NB4 (cell line): Measurements from ENCODE around the gene CCL15.

Experiments
- DNase-seq: peaks from one replicate; pipeline ENCODE4 v3.0.0; 2010; ENCODE audit warnings: low read depth
- H3K4me3 ChIP-seq: one replicate; pipeline ENCODE4 v1.5.1; 2011; ENCODE audit warnings: mild to moderate bottlenecking, low read depth, low read length, moderate library complexity
- CTCF ChIP-seq: IDR thresholded peaks from one replicate; pipeline ENCODE4 v1.5.1; 2012; ENCODE audit warnings: low read depth, low read length
- MAX ChIP-seq: IDR thresholded peaks from 2 replicates; pipeline ENCODE4 v1.6.1; 2011; ENCODE audit warnings: low read depth, low read length
- MYC ChIP-seq: IDR thresholded peaks from 2 replicates; pipeline ENCODE4 v1.6.1; 2011; ENCODE audit warnings: low read depth, low read length
- POLR2A ChIP-seq: IDR thresholded peaks from 2 replicates; pipeline ENCODE4 v1.6.1; 2011; ENCODE audit warnings: mild to moderate bottlenecking; ENCODE audit not compliant: insufficient read length; ENCODE audit errors: extremely low read depth

Gene CCL15

GRCh38 chr17:35981908-35982330 lies 19.4 kb downstream of the CCL15 start:
- peak; percentile 30 for DNase-seq

GRCh38 chr17:35981246-35981645 lies 20.1 kb downstream of the CCL15 start, which contains the start of gene CCL16:
Gene CCL16, minus strand, starts transcription at chr17:35981497. Its CDS starts 77 bp downstream, at chr17:35981420.
- DNase-seq = no peak
- TF ChIP-seq CTCF (no peak), POLR2A (no peak), MAX (no peak), MYC (no peak)
- H3K4me3 ChIP-seq = no peak within 1 kb of the TSS

More at GRCh38 chr17:35981908-35982330, 19.4 kb downstream of the CCL15 start:
- H3K4me3 ChIP-seq = no peak overlapping the region
- TF ChIP-seq MYC (no peak), CTCF (peak; percentile 34)

- no peak for DNase-seq
- no peak for TF ChIP-seq CTCF
- no peak for TF ChIP-seq MYC
- no peak for TF ChIP-seq MAX
- no peak for TF ChIP-seq POLR2A
- no peak overlapping the region for H3K4me3 ChIP-seq
Observed at GRCh38 chr17:35978346-35978745, 23.0 kb downstream of the CCL15 start.

- no peak for DNase-seq
- H3K4me3 ChIP-seq = no peak overlapping the region
- TF ChIP-seq MAX (no peak), MYC (no peak), POLR2A (no peak), CTCF (no peak)
Observed at GRCh38 chr17:35977509-35977908, 23.8 kb downstream of the CCL15 start.

GRCh38 chr17:35973333-35974260 lies 27.8 kb downstream of the CCL15 start:
- DNase-seq = no peak
- H3K4me3 ChIP-seq = no peak overlapping the region
- no peak for TF ChIP-seq CTCF
- no peak for TF ChIP-seq MAX
- TF ChIP-seq POLR2A = no peak
- no peak for TF ChIP-seq MYC
